ENCODE results near the gene PPIF.

DNA sequence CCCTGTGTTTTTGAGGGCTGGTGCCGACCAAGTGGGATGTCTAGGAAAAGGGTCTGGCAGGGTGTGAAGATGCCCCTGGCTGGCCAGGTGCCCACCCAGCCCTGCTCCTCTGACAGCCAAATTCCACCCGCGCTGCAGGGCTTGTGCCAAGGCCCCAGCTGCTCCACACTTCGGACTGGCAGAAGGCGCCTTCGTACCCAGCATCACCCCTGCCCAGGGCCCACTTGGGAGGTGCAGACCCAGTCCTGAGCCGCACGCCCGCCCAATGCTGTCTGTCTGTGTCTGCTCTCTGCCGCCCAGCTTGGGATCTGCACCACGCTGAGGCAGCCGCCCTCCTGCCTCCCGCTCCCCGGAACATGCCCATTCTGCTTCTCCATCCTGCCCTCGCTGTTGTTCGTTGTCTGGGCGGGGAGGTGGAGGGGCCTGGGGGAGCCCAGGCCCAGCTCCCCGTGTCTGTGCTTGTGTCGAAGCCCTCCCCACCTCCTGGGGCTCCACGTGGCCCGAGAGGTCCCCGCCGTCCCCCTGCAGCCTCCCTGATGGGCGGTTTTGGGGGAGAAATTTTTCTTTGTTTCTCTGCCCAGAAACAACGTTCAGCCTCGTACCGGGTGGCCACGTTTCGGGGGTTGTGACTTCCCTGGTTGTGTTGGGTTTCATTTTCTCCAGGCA, 36.9 kb upstream of the PPIF start:
- TF ChIP-seq, protein P1, sequence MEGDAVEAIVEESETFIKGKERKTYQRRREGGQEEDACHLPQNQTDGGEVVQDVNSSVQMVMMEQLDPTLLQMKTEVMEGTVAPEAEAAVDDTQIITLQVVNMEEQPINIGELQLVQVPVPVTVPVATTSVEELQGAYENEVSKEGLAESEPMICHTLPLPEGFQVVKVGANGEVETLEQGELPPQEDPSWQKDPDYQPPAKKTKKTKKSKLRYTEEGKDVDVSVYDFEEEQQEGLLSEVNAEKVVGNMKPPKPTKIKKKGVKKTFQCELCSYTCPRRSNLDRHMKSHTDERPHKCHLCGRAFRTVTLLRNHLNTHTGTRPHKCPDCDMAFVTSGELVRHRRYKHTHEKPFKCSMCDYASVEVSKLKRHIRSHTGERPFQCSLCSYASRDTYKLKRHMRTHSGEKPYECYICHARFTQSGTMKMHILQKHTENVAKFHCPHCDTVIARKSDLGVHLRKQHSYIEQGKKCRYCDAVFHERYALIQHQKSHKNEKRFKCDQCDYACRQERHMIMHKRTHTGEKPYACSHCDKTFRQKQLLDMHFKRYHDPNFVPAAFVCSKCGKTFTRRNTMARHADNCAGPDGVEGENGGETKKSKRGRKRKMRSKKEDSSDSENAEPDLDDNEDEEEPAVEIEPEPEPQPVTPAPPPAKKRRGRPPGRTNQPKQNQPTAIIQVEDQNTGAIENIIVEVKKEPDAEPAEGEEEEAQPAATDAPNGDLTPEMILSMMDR (IDR thresholded peaks at IDR 0.05) = no peak
- TF ChIP-seq POLR2A (IDR thresholded peaks at IDR 0.05) = no peak
- TF ChIP-seq POLR2AphosphoS5 (IDR thresholded peaks at IDR 0.05) = no peak
- TF ChIP-seq EP300 (IDR thresholded peaks at IDR 0.05) = no peak
